IPS-18a (cell line): Measurements from ENCODE around the gene SMPX.
"Not testable (repeated sequence)": the region's sequence is repeated elsewhere in the genome, so short reads cannot be mapped to it uniquely, and the experiment has no call there.

Experiments
- H3K27ac ChIP-seq: one replicate; pipeline ENCODE4 v1.5.1; 2013; ENCODE audit warnings: low read length
- H3K27me3 ChIP-seq: one replicate; pipeline ENCODE4 v1.6.1; 2013; ENCODE audit warnings: mild to moderate bottlenecking, low read length; ENCODE audit not compliant: control insufficient read depth, insufficient read depth
- H3K36me3 ChIP-seq: one replicate; pipeline ENCODE4 v1.6.1; 2013; ENCODE audit warnings: low read depth, low read length; ENCODE audit not compliant: control insufficient read depth
- H3K4me1 ChIP-seq: one replicate; pipeline ENCODE4 v1.6.1; 2013; ENCODE audit warnings: low read depth, low read length; ENCODE audit not compliant: control insufficient read depth
- H3K4me3 ChIP-seq: one replicate; pipeline ENCODE4 v1.5.1; 2013; ENCODE audit warnings: low read length
- H3K9ac ChIP-seq: one replicate; pipeline ENCODE4 v1.6.1; 2013; ENCODE audit warnings: mild to moderate bottlenecking, low read length, moderate library complexity
- H3K9me3 ChIP-seq: one replicate; pipeline ENCODE4 v1.6.1; 2013; ENCODE audit warnings: low read depth, low read length; ENCODE audit not compliant: control insufficient read depth

SMPX gene

GRCh38 chrX:21773036-21773435 lies 15.1 kb upstream of the SMPX start:
- not testable (repeated sequence) for H3K36me3 ChIP-seq, H3K27ac ChIP-seq, H3K4me3 ChIP-seq, H3K9ac ChIP-seq, H3K27me3 ChIP-seq, H3K4me1 ChIP-seq
- peaks cover 13% of the 10 kb centered on the region for H3K9me3 ChIP-seq

GRCh38 chrX:21770631-21771321 lies 12.9 kb upstream of the SMPX start:
- no peak overlapping the region for H3K4me3 ChIP-seq
- H3K9me3 ChIP-seq = peaks cover 15% of the 10 kb centered on the region
- H3K27me3 ChIP-seq = no peaks in the 10 kb centered on the region
- no peaks in the 10 kb centered on the region for H3K4me1 ChIP-seq
- H3K9ac ChIP-seq = no peak overlapping the region
- H3K27ac ChIP-seq = no peak overlapping the region
- H3K36me3 ChIP-seq = no peaks in the 10 kb centered on the region

- H3K4me3 ChIP-seq = no peak overlapping the region
Measured at GRCh38 chrX:21766101-21766500, 8.2 kb upstream of the SMPX start.

GRCh38 chrX:21764008-21764407 lies 6.1 kb upstream of the SMPX start:
- Histone ChIP-seq H3K9me3 (peaks cover 3% of the 10 kb centered on the region), H3K4me1 (no peaks in the 10 kb centered on the region), H3K4me3 (no peak overlapping the region), H3K27me3 (no peaks in the 10 kb centered on the region), H3K27ac (no peak overlapping the region), H3K36me3 (no peaks in the 10 kb centered on the region), H3K9ac (no peak overlapping the region)

More at GRCh38 chrX:21766101-21766500, 8.2 kb upstream of the SMPX start:
- Histone ChIP-seq H3K9ac (no peak overlapping the region), H3K27ac (no peak overlapping the region), H3K9me3 (peaks cover 15% of the 10 kb centered on the region), H3K27me3 (no peaks in the 10 kb centered on the region), H3K4me1 (no peaks in the 10 kb centered on the region), H3K36me3 (no peaks in the 10 kb centered on the region)

- no peak overlapping the region for H3K4me3 ChIP-seq
- peaks cover 2% of the 10 kb centered on the region for H3K9me3 ChIP-seq
- no peaks in the 10 kb centered on the region for H3K4me1 ChIP-seq
- no peak overlapping the region for H3K27ac ChIP-seq
- H3K36me3 ChIP-seq = no peaks in the 10 kb centered on the region
- H3K9ac ChIP-seq = no peak overlapping the region
- no peaks in the 10 kb centered on the region for H3K27me3 ChIP-seq
Measured at GRCh38 chrX:21758488-21758887, 572 bp upstream of the SMPX start.

- no peaks in the 10 kb centered on the region for H3K36me3 ChIP-seq
- H3K27me3 ChIP-seq = no peaks in the 10 kb centered on the region
- peaks cover 5% of the 10 kb centered on the region for H3K9me3 ChIP-seq
- no peak overlapping the region for H3K4me3 ChIP-seq
- no peak overlapping the region for H3K9ac ChIP-seq
- no peak overlapping the region for H3K27ac ChIP-seq
- no peaks in the 10 kb centered on the region for H3K4me1 ChIP-seq
Measured at GRCh38 chrX:21756785-21757529, 959 bp downstream of the SMPX start.

- Histone ChIP-seq H3K4me3 (no peak overlapping the region), H3K9ac (no peak overlapping the region), H3K27me3 (no peaks in the 10 kb centered on the region), H3K27ac (no peak overlapping the region), H3K9me3 (peaks cover 9% of the 10 kb centered on the region), H3K36me3 (no peaks in the 10 kb centered on the region), H3K4me1 (peaks cover 11% of the 10 kb centered on the region)
Measured at GRCh38 chrX:21749924-21750323, 8.0 kb downstream of the SMPX start.

- peaks cover 4% of the 10 kb centered on the region for H3K9me3 ChIP-seq
- H3K27me3 ChIP-seq = no peaks in the 10 kb centered on the region
- no peak overlapping the region for H3K9ac ChIP-seq
- H3K4me1 ChIP-seq = peaks cover 11% of the 10 kb centered on the region
- no peak overlapping the region for H3K27ac ChIP-seq
- H3K4me3 ChIP-seq = no peak overlapping the region
- H3K36me3 ChIP-seq = no peaks in the 10 kb centered on the region
Measured at GRCh38 chrX:21748235-21748634, 9.7 kb downstream of the SMPX start.

GRCh38 chrX:21747558-21747957 lies 10.4 kb downstream of the SMPX start:
- Histone ChIP-seq H3K4me3 (peak overlapping the region; percentile 23), H3K36me3 (no peaks in the 10 kb centered on the region), H3K27me3 (no peaks in the 10 kb centered on the region), H3K9ac (no peak overlapping the region), H3K9me3 (peaks cover 3% of the 10 kb centered on the region), H3K27ac (no peak overlapping the region), H3K4me1 (peaks cover 11% of the 10 kb centered on the region)

- H3K9ac ChIP-seq = no peak overlapping the region
- H3K4me1 ChIP-seq = peaks cover 11% of the 10 kb centered on the region
- peaks cover 3% of the 10 kb centered on the region for H3K9me3 ChIP-seq
- no peak overlapping the region for H3K27ac ChIP-seq
- no peaks in the 10 kb centered on the region for H3K27me3 ChIP-seq
- no peaks in the 10 kb centered on the region for H3K36me3 ChIP-seq
- no peak overlapping the region for H3K4me3 ChIP-seq
Measured at GRCh38 chrX:21745756-21746155, 12.2 kb downstream of the SMPX start.

GRCh38 chrX:21744721-21745120 lies 13.2 kb downstream of the SMPX start:
- Histone ChIP-seq H3K27me3 (no peaks in the 10 kb centered on the region), H3K9me3 (peaks cover 4% of the 10 kb centered on the region), H3K27ac (no peak overlapping the region), H3K36me3 (no peaks in the 10 kb centered on the region), H3K9ac (no peak overlapping the region), H3K4me3 (no peak overlapping the region), H3K4me1 (peaks cover 15% of the 10 kb centered on the region)

GRCh38 chrX:21744060-21744459 lies 13.9 kb downstream of the SMPX start:
- Histone ChIP-seq H3K36me3 (no peaks in the 10 kb centered on the region), H3K27ac (no peak overlapping the region), H3K9ac (no peak overlapping the region), H3K27me3 (no peaks in the 10 kb centered on the region), H3K9me3 (peaks cover 8% of the 10 kb centered on the region), H3K4me1 (peaks cover 15% of the 10 kb centered on the region), H3K4me3 (no peak overlapping the region)
